Kidney (tissue), 14 donors: ENCODE results near the gene GPC2. TPM values are rescaled to one million over a fixed set of nuclear protein-coding genes. Genes with fewer than 3 reads are reported as not detected.

ENCODE experiments used
- DNase-seq, 5 donors: peaks; one replicate each; pipeline ENCODE4 v3.0.0-alpha.2; 2013 to 2020
- FAIRE-seq: peaks from 2 replicates; lab custom pipeline; 2012; peaks lifted over from hg19 to GRCh38; lab: Jason Lieb, UNC
- H3K27ac ChIP-seq, 2 donors: one replicate each; pipeline ENCODE4 v1.7.0; 2013; ENCODE audit warnings: low read depth in 2 of 2, low read length in 2 of 2, inconsistent platforms in 1 of 2
- H3K27me3 ChIP-seq: one replicate; pipeline ENCODE4 v1.7.1; 2013; ENCODE audit warnings: low read length, inconsistent platforms; ENCODE audit not compliant: control insufficient read depth, insufficient read depth
- H3K36me3 ChIP-seq, 3 donors: one replicate each; pipeline versions ENCODE4 v1.7.0 to v1.7.1; 2013; ENCODE audit warnings: low read length in 3 of 3, control low read depth in 1 of 3, inconsistent platforms in 1 of 3; ENCODE audit not compliant: insufficient read depth in 3 of 3, control insufficient read depth in 2 of 3
- H3K4me1 ChIP-seq, 3 donors: one replicate each; pipeline versions ENCODE4 v1.7.0 to v1.7.1; 2013; ENCODE audit warnings: low read length in 3 of 3, inconsistent platforms in 1 of 3, low read depth in 1 of 3; ENCODE audit not compliant: control insufficient read depth in 2 of 3, insufficient read depth in 2 of 3
- H3K4me3 ChIP-seq, 3 donors: one replicate each; pipeline versions ENCODE4 v1.7.0 to v1.8.1; 2013; ENCODE audit warnings: low read length in 3 of 3, control low read depth in 1 of 3, inconsistent platforms in 1 of 3
- H3K9ac ChIP-seq, 3 donors: one replicate each; pipeline versions ENCODE4 v1.7.0 to v1.7.1; 2013; ENCODE audit warnings: low read length in 3 of 3, control low read depth in 1 of 3, inconsistent platforms in 1 of 3
- H3K9me3 ChIP-seq, 3 donors: one replicate each; pipeline versions ENCODE4 v1.7.0 to v1.7.1; 2013; ENCODE audit warnings: low read length in 3 of 3, control low read depth in 1 of 3, inconsistent platforms in 1 of 3; ENCODE audit not compliant: control insufficient read depth in 2 of 3, insufficient read depth in 1 of 3
- intact Hi-C: fragments of 100-400 bp; cut with DNase I; formaldehyde crosslinking; loops from one replicate; pipeline ENCODE4 v1.11.1; 2022
- polyA plus RNA-seq: library from polyadenylated mRNA; stranded (reverse); fragments of 350-450 nt; fragmentation: Illumina TruSeq; extraction: RNeasy Lipid Tissue Mini Kit (QIAGEN cat#74804); gene quantifications from one replicate; pipeline ENCODE4 v1.2.3, GENCODE V29; 2014; ENCODE audit warnings: low read depth, low replicate concordance; ENCODE audit not compliant: insufficient read depth
- total RNA-seq: library from RNA; stranded (reverse); fragmentation: NEBNext Ultra II Directional; extraction: Animal tissue kit (Norgen Biotek cat#: 25700); gene quantifications from one replicate; pipeline ENCODE4 v1.2.1, GENCODE V29; 2021
- TF ChIP-seq, protein P1 (sequence below): IDR thresholded peaks from 3 replicates; pipeline ENCODE4 v1.5.1; 2012; ENCODE audit warnings: mild to moderate bottlenecking, moderate library complexity, borderline replicate concordance; ENCODE audit not compliant: insufficient read depth; ENCODE audit errors: extremely low read depth
- donor health status: control.
- donor health status: control.
- donor health status: control.
- donor health status: control.
- donor health status: control.
- donor health status: DM: yes; HTN: yes; CAD: no.
- donor health status: Normal renal cell carcinoma (clear cell type).

The GPC2 gene
- total and polyA plus RNA-seq, 2 donors from 2014 or later, result 0.73 to 1.8 TPM

DNA sequence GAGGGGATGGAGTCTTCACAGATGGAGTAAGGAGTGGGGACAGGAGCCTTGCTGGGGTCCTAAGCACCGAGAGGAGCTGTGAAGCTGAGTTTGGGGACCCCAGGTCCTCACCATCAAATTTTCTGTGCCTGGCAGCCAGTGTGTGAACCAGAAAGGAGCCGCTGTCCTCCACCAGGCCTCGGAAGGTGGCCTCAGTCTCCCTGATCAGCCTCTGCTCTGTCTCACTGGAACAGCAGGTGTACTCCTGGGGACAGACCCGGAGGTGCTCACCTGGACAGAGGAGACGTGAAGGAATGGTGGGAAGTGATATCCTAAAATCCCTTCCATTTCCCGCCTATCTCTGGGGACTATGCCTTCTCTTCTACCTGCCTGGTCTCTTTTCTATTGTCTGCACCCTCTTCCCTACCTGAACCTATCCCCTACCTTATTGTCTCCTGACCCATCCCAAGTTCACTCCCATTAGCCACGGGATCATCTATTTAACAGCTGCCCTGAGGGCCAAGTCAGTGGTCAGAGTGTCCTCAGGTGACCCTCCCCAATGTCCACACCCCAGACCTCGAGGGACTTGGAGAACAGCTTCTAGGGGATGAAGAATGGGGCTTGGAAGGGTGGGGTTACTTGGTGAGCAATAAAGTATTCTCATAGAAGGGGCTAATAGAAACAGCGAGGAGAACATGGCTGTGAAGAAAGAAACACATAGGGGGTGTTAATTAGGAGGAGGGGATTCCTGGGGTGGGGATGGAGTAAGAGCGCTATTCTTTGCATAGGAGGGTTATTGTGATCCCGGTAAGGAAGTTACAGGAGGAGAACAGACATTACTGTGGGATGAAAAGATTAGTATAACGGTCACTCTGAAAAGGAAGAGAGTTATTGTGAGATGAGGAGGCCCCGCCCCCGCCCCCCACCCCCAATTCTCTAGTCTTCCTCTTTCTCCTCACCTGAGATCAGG, 811 bp downstream of the GPC2 start:
- TF ChIP-seq, protein P1, sequence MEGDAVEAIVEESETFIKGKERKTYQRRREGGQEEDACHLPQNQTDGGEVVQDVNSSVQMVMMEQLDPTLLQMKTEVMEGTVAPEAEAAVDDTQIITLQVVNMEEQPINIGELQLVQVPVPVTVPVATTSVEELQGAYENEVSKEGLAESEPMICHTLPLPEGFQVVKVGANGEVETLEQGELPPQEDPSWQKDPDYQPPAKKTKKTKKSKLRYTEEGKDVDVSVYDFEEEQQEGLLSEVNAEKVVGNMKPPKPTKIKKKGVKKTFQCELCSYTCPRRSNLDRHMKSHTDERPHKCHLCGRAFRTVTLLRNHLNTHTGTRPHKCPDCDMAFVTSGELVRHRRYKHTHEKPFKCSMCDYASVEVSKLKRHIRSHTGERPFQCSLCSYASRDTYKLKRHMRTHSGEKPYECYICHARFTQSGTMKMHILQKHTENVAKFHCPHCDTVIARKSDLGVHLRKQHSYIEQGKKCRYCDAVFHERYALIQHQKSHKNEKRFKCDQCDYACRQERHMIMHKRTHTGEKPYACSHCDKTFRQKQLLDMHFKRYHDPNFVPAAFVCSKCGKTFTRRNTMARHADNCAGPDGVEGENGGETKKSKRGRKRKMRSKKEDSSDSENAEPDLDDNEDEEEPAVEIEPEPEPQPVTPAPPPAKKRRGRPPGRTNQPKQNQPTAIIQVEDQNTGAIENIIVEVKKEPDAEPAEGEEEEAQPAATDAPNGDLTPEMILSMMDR, result no peak
- Histone ChIP-seq H3K9ac (no peak overlapping the region), H3K4me1 (peaks cover 0 to 2% (median 0%) of the 10 kb centered on the region in 3 donors), H3K4me3 (peak overlapping the region in 2 of 3 donors; percentile 50 to 53), H3K9me3 (no peaks in the 10 kb centered on the region), H3K27ac (no peak overlapping the region), H3K36me3 (no peaks in the 10 kb centered on the region), H3K27me3 (no peaks in the 10 kb centered on the region)
- DNase-seq, result peak in 1 of 5 donors; percentile 25
- intact Hi-C loops, result no loop called here
- FAIRE-seq, result no peak

DNA sequence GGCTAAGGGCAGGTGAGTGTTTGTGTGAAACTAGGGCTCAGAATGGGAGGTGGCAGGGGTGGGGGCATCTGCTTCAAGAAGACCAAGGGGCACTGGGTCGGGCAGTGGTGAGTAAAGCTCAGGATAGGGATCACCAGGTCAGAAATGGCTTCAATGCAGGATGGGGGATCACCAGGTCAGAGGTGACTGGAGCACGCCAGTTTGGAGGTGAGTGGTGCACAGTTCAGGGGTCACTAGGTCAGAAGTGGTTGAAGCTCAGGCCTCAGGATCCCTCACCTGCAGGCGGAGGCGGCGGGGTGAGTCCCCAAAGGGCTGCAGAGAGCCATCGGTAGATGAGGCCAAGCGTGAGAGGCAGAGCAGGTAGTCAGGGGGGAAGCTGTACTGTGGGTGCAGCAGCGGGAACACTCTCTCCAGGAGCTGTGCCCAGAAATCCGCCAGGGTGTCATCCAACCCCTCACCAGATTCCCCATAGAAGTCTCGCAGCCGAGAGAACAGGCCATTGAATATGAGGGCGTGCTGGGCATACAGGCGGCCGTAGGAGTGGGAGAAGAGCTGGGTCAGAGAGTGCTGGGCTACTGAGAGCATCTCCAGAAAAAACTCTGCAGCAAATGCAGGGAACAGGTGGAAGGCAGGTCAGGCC, 1.8 kb downstream of the GPC2 start:
- no peaks in the 10 kb centered on the region for H3K36me3 ChIP-seq
- peak in 2 of 5 donors; percentile 47 to 48 for DNase-seq
- H3K9ac ChIP-seq, result no peak overlapping the region
- no peak overlapping the region for H3K4me3 ChIP-seq
- intact Hi-C loops, result no loop called here
- TF ChIP-seq, protein P1, result no peak
- H3K9me3 ChIP-seq, result no peaks in the 10 kb centered on the region
- FAIRE-seq, result no peak
- H3K27me3 ChIP-seq, result no peaks in the 10 kb centered on the region
- peaks cover 0 to 2% (median 0%) of the 10 kb centered on the region in 3 donors for H3K4me1 ChIP-seq
- no peak overlapping the region for H3K27ac ChIP-seq

DNA sequence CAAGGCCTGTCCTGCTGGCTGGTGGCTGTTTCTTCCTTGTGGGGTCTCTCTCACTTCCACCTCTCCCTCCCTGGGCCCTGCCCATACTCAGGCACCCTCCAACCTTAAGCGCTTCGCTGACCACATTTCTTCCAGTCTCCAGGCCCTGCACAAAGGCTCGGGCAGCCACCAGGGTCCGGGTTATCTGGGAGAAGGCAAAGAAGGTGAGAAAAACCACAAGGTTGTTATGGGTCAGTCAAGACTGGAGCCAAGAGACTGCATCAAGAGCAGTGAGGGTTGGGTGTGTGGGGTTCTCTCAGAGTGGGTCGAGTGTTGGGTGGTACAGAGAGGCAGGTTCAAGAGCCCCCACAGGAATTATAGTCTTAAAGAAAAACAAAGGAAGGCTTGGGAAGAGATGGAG, 2.6 kb downstream of the GPC2 start:
- DNase-seq (no peak), FAIRE-seq (no peak)
- no peak overlapping the region for H3K27ac ChIP-seq
- no peak overlapping the region for H3K9ac ChIP-seq
- no peaks in the 10 kb centered on the region for H3K9me3 ChIP-seq
- H3K27me3 ChIP-seq, result no peaks in the 10 kb centered on the region
- no peaks in the 10 kb centered on the region for H3K36me3 ChIP-seq
- peaks cover 0 to 2% (median 0%) of the 10 kb centered on the region in 3 donors for H3K4me1 ChIP-seq
- no peak overlapping the region for H3K4me3 ChIP-seq
- intact Hi-C loops, result no loop called here
- TF ChIP-seq, protein P1, result no peak
